ENCODE measurements around the gene ZNF625. TPM values are rescaled to one million over a fixed set of nuclear protein-coding genes. Genes with fewer than 3 reads are reported as not detected.

ZNF625 gene
- total RNA-seq: 6.5 and 8.1 TPM in 2 replicates

DNA sequence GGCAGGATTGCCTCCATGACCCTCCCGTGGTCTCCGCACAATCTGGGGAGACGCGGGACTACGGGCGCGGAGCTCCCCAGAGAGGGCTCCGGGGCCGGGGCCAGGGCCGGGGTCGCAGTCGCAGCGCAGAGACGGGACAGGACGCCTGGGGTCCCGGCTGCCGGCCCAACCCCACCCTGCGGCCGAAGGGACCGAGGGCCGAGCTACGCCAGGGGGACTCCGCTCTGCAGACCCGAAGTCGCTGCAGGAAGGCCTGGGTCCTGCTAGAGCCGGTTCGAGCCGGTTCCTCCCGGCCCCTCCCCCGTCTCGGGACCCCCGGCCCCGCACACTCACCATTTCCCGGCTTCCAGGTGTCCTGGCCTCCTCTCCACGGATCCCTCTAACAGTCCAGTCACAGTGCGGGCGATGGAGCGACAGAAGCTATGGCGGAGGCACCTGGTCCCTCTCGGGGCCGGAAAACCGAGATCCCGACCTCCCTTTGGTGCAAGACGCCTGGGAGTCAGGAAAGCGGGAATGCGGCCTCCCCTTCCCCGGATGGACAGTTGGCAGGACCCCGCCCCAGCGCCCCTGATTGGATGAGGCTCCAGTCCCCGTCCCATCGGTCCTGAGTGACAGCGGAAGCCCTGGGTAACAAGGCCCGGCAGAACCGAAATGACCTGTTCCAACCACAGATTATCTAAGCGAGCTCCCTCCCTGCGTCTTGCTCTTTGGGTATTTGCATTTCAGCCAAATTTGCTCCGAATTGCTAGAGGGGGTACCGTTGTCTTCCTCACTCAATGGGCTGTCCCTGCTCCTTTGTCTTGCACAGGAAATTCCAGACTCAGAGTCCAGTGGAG, at the start of gene ZNF625:
ZNF625 (minus strand) TSS at position 512 of the 836 bp plus-strand sequence; CDS start at position 336, 176 bp downstream.
- peak; percentile 90 for ATAC-seq (ENCODE audit: low read depth)
- ChIA-PET POLR2A (interaction anchor here (0.5 to 1.6 kb wide), 10 partner anchors 16 to 209 kb away, joined by 3 to 9 read pairs (median 4); partner anchors contain the start of genes ZNF20, ZNF442, ZNF563 and ZNF763), CTCF (interaction anchor here (0.9 to 1.2 kb wide), 3 partner anchors 15 to 233 kb away, joined by 3 to 5 read pairs (median 3); no protein-coding TSS in a partner anchor)
- Mint-ChIP-seq H3K36me3 (ENCODE audit: low read depth) (peaks cover 3% of the 10 kb centered on the region), H3K9me3 (no peaks in the 10 kb centered on the region), H3K4me1 (peaks cover 12% of the 10 kb centered on the region), H3K27me3 (no peaks in the 10 kb centered on the region), H3K27ac (peak within 1 kb of the TSS; percentile 82), H3K4me3 (peak within 1 kb of the TSS; percentile 92)
- TF ChIP-seq, protein P1, sequence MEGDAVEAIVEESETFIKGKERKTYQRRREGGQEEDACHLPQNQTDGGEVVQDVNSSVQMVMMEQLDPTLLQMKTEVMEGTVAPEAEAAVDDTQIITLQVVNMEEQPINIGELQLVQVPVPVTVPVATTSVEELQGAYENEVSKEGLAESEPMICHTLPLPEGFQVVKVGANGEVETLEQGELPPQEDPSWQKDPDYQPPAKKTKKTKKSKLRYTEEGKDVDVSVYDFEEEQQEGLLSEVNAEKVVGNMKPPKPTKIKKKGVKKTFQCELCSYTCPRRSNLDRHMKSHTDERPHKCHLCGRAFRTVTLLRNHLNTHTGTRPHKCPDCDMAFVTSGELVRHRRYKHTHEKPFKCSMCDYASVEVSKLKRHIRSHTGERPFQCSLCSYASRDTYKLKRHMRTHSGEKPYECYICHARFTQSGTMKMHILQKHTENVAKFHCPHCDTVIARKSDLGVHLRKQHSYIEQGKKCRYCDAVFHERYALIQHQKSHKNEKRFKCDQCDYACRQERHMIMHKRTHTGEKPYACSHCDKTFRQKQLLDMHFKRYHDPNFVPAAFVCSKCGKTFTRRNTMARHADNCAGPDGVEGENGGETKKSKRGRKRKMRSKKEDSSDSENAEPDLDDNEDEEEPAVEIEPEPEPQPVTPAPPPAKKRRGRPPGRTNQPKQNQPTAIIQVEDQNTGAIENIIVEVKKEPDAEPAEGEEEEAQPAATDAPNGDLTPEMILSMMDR (IDR thresholded peaks at IDR 0.05): no peak
- intact Hi-C loops (cut with micrococcal nuclease): no loop called here
- DNase-seq: peak; percentile 46

DNA sequence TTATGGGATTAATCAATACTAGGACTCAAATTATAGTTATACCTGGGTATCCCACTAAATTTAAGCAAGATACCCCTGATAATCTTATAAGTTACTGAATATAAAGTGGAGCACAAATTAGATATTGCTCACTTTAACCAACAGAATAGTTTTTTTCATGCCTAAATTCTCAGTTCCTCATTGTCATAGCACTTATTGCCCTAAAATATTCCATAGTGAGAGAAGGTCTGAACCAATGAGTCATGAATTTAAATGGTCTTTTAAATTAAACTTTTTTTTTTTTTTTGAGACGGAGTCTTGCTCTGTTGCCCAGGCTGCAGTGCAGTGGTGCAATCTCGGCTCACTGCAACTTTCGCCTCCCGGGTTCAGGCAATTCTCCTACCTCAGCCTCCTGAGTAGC, 48.8 kb upstream of the ZNF625 start:
- DNase-seq (no peak), ATAC-seq (ENCODE audit: low read depth) (peak; percentile 75)
- intact Hi-C loops (cut with micrococcal nuclease): no loop called here
- no peaks in the 10 kb centered on the region for H3K27me3 Mint-ChIP-seq
- peaks cover 35% of the 10 kb centered on the region for H3K36me3 Mint-ChIP-seq (ENCODE audit: low read depth)
- peaks cover 6% of the 10 kb centered on the region for H3K4me1 Mint-ChIP-seq
- ChIA-PET CTCF (no interaction called here), POLR2A (no interaction called here)
- TF ChIP-seq, protein P1 (IDR thresholded peaks at IDR 0.05): no peak
- no peak overlapping the region for H3K4me3 Mint-ChIP-seq
- no peak overlapping the region for H3K27ac Mint-ChIP-seq
- peaks cover 25% of the 10 kb centered on the region for H3K9me3 Mint-ChIP-seq

DNA sequence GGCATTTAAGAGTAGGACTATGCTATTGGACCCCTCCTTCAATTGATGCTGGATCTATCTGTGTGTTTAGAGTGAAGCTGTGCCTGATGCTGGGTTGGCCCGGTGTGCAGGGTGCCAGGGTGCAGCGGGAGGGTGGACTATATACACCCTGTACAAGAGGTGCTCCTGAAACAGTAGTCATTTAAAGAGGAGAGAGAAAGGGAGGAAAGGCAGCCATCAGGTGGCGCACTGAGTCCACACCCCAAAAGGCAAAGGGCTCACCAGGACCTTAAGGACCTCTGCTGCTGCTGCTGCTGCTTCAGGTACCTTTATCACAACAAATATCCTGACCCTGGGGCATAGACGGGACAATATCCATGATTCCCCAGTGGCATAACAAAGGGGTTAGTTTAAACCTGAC, 45.7 kb upstream of the ZNF625 start:
- peak; percentile 71 for ATAC-seq (ENCODE audit: low read depth)
- ChIA-PET CTCF (interaction anchor here (1.1 to 1.8 kb wide), 2 partner anchors 143 to 163 kb away, joined by 3 read pairs; partner anchors contain the start of gene ZNF442), POLR2A (no interaction called here)
- Mint-ChIP-seq H3K9me3 (peaks cover 20% of the 10 kb centered on the region), H3K27ac (no peak overlapping the region), H3K4me3 (no peak overlapping the region), H3K36me3 (ENCODE audit: low read depth) (peaks cover 21% of the 10 kb centered on the region), H3K4me1 (peaks cover 6% of the 10 kb centered on the region), H3K27me3 (no peaks in the 10 kb centered on the region)
- intact Hi-C loops (cut with micrococcal nuclease): loop anchor here (1.0 to 5.0 kb wide), 4 partner anchors 130 to 475 kb away; partner anchors contain the start of gene ZNF563
- TF ChIP-seq, protein P1 (IDR thresholded peaks at IDR 0.05): no peak
- DNase-seq: peak; percentile 33

DNA sequence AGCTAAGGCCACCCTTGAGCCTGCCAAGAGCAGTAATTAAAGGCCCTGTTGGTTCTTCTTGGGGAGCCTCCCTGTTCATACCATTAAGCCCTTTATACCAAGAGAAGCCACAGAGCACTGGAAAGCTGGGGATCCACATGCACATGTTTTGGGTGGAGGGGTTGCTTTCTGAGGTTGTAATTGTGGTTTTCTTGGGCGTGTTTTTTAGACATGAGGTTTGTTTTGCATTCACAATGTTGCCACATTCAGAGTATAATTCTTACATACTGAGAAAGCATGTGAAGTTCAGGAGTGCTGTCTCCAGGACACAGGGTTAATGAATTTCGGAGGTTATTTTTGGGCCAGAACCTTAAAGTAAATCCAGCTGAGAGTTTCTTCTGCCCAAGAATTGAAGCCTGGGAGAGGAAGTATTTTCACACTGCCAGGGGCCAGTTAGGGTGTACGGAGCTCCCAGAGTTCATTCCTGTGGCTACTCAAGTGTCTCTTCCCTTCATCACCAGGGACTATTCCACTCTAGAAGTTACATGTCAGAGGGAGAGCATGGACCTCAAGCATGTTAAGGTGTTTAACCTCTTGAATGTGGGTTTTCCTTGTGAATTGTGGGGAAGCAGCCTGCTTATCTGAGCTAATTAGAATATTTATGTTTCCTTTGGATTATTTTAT, 43.4 kb upstream of the ZNF625 start:
- Mint-ChIP-seq H3K9me3 (peaks cover 22% of the 10 kb centered on the region), H3K27me3 (no peaks in the 10 kb centered on the region), H3K4me1 (peaks cover 12% of the 10 kb centered on the region), H3K4me3 (no peak overlapping the region), H3K36me3 (ENCODE audit: low read depth) (peaks cover 11% of the 10 kb centered on the region), H3K27ac (no peak overlapping the region)
- no peak for DNase-seq
- ChIA-PET POLR2A (no interaction called here), CTCF (interaction anchor here (1.3 kb wide), 1 partner anchor 147 kb away, joined by 4 read pairs; no protein-coding TSS in a partner anchor)
- TF ChIP-seq, protein P1 (IDR thresholded peaks at IDR 0.05): no peak
- intact Hi-C loops (cut with micrococcal nuclease): loop anchor here (5.0 kb wide), 2 partner anchors 132 to 477 kb away; partner anchors contain the start of gene ZNF563
- no peak for ATAC-seq (ENCODE audit: low read depth)

DNA sequence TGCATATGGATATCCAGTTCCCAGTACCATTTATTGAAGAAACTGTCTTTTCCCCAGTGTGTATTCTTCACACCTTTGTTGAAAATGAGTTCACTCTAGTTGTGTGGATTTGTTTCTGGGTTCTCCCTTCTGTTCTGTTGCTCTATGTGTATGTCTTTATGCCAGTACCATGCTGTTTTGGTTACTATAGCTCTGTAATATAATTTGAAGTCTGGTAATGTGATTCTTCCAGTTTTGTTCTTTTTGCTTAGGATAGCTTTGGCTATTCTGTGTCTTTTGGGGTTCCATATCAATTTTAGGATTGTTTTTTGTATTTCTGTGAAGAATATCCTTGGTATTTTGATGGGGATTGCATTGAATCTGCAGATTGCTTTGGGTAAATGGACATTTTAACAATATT, 41.6 kb upstream of the ZNF625 start:
- H3K4me3 Mint-ChIP-seq: no peak overlapping the region
- POLR2A ChIA-PET: interaction anchor here (0.6 kb wide), 1 partner anchor 17 kb away, joined by 4 read pairs; no protein-coding TSS in a partner anchor

More for the DNA sequence above, 41.6 kb upstream of the ZNF625 start:
- Mint-ChIP-seq H3K27me3 (no peaks in the 10 kb centered on the region), H3K27ac (no peak overlapping the region), H3K4me1 (peaks cover 15% of the 10 kb centered on the region), H3K36me3 (ENCODE audit: low read depth) (peaks cover 19% of the 10 kb centered on the region), H3K9me3 (peaks cover 25% of the 10 kb centered on the region)
- TF ChIP-seq, protein P1 (IDR thresholded peaks at IDR 0.05): no peak
- no peak for DNase-seq
- intact Hi-C loops (cut with micrococcal nuclease): no loop called here
- no peak for ATAC-seq (ENCODE audit: low read depth)
- CTCF ChIA-PET: no interaction called here
